Glomerular visceral epithelial cell (primary cell): ENCODE results near the gene RASGRF1.
"Not testable (repeated sequence)": the region's sequence is repeated elsewhere in the genome, so short reads cannot be mapped to it uniquely, and the experiment has no call there.

Experiments used
- DNase-seq: peaks from one replicate; pipeline ENCODE4 v3.0.0-alpha.2; 2016; ENCODE audit errors: extremely low spot score

RASGRF1 gene

DNA sequence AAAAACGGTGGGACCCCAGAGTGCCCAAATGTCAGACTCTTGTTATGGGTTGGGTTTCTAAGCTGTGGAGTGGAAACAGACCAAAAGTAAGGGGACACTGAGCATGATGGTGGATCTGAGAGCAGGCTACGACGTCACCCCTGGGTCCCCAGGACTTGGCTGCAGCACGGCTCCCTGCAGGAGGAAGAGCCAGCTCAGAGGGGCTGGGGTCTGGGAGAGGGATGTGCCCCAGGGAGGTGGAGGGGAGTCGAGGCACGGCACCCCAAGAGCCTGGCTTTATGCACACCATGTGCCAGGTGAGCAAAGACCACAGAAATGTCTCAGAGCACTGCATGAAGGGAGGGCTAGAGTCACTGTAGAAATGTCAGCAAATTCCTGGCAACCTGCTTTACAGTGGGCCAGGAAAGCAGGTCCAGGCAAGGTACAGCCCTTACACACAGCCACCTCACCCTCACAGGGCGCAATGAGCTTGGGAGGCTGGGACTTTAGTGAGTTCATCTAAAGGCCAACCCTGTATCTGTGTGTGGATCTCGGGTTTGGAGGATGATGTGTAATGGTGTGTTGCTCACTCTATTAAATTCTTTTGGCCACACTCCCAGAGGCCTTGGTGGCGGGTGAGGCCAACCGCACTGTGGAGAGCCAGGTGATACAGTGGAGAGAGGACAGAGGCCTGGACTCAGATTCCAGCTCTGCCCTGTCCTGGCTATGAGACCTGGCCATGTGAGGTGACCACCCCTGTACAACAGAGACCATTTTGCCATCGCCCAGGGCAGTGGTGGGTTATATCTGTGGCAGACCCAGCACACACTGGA lies 159.8 kb downstream of the RASGRF1 start:
- DNase-seq, result peak; percentile 93

DNA sequence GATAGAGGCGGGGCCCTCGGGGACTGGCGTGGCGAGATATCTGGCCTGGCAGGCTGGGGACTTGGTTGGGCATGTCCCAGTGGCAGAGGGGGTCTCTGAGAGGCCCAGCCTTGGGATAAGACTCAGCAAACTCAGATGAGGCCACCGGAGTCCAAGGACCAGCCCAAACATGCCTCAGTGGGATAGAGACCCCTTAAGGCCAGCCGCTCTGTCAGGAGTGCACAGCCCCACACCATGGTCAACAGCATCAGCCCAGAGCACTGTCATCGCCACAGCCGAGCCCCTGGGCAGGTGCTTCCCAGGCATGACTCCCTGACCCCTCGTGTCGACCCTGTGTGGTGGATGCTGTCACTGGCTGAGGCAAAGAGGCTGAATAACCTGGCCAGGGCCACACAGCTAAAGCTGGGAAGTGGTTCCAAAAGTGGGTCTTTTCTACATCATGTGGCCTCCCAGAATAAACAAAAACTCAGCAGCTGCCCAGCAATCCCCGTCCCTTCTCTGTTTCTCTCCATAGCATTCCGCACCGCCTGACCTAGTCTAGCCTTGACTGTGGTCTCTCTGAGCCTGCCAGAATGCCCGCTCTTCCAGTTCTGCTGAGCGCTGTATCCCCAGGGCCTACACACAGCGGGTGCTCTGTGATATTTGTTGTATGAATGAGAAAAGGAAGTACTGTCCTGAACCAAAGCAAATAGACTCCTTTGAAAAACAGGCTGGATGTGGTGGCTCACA lies 160.9 kb downstream of the RASGRF1 start:
- no peak for DNase-seq

DNA sequence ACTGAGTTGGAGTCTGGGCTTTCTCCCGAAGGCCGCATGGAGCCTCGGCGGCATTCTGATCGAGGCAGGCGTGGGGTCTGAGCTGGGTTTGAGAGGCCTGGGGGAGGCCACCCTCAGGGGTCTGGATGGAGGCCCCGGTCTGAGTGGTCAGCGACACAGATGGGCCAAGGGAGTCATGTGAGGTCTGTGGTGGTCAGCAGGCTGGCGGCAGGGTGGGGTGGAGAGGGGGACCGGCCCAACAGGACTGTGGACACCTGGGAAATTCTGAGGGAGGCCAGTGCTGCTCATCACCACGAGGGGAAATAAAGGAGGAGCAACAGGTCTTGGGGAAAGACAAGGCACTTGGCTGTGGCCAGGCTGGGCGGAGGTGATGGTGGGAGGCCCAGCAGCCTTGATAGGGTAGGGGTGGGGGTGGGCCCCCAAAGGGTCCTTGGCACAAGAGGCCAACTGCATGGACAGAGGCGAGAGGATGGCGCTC lies 161.9 kb downstream of the RASGRF1 start:
- no peak for DNase-seq

DNA sequence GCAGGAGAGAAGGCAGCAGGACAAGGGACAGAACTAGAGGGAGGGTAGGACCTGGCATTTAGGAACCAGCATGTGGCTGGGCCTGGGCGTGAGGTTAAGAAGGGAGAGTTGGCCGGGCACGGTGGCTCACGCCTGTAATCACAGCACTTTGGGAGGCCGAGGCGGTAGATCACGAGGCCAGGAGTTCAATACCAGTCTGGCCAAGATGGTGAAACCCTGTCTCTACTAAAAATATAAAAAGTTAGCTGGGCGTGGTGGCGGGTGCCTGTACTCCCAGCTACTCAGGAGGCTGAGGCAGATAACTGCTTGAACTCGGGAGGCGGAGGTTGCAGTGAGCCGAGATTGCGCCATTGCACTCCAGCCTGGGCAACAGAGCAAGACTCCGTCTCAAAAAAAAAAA lies 162.4 kb downstream of the RASGRF1 start:
- not testable (repeated sequence) for DNase-seq

DNA sequence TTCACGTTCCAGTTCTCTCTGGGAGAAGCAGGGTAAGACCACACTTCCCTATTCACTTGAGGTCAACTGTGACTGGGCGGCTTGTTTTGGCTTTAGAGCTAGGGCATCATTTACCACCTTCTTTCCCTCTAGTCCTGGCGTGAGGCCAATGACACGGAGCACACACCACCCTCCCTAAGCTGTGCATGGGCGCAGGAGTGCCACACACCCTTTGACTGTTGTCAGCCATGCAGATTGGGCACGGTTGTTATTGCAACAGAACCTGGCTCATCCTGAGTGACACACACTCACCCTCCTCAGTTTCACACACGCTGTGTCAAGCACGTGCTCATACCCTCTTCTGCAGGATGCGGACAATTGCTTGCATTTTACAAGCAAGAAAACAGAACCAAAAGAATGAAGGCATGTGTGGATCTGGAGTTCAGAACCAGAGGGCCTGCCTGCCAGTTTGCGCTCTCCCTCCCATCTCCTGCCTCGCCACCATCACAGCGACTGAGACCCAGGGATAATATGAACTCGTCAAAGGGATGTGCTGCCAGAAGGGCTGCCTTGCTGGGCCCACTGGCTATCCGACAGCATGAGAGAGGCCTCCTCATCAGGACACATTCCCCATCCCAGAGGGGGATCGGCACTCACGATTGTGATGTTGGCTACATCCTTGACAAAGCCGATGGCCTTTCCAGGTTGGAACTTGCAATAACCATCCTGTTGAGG lies 163.3 kb downstream of the RASGRF1 start:
- DNase-seq, result no peak

DNA sequence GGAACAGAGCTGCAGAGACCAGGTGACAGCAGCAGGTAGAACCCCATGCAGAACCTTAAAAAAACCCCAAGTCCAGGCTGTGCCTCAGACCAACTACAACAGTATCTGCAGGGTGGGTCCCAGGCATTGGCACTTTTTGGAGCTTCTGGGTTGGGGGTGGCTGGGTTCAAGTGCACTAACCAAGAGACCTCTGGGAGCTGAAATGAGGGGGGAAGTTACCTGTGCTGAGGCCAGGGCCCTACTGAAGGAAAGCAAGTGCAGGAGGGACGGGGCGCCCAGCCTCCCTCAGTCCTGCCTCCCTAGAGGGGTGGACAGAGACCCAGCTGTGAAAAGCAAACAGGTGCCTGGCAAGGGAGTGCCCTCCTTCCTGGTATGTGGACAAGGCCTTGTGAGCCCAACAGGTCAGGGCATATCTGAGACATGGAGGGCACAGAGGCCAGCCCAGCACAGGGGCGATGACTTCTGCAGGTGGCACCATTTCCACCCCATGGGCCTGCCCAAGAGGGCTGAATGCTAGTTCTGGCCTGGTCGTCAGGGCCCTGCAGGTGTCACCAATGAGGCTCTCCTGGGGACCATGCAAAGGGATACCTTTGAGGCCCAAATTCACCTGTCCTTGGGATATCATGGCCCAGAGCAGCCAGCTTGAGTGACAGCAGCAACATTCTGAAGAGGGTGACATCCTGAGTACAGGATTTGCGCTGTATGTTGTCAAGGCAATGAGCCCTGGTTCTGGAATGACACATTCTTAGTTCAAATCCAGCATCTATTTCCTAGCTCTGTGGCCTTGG lies 164.4 kb downstream of the RASGRF1 start:
- DNase-seq, result no peak

DNA sequence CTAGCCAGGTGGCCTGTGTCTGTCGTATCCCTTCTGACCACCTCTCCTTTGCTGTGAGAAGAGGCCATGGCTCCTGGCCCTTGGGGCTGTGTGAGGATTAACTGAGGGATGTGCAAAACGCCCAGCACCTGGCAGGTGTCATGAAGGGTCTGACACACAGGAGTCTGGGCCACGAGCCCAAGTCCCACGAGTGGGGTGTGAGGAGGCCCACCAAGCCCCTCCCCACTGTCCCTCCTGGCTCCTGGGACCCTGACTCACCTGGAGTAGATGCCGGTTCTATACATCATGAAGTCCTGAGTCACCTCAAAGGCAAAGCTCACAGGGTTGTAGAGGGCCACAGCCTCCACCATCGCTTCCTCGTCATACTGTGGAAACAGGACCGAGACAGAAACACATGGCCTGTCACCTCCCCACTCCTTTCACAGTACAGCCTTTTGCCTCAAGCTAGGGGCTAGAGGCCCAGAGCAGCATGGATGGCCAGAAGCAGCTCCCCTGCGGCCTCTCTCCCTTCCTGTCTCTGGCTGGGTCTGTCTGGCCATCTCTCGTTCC lies 165.4 kb downstream of the RASGRF1 start:
- no peak for DNase-seq

DNA sequence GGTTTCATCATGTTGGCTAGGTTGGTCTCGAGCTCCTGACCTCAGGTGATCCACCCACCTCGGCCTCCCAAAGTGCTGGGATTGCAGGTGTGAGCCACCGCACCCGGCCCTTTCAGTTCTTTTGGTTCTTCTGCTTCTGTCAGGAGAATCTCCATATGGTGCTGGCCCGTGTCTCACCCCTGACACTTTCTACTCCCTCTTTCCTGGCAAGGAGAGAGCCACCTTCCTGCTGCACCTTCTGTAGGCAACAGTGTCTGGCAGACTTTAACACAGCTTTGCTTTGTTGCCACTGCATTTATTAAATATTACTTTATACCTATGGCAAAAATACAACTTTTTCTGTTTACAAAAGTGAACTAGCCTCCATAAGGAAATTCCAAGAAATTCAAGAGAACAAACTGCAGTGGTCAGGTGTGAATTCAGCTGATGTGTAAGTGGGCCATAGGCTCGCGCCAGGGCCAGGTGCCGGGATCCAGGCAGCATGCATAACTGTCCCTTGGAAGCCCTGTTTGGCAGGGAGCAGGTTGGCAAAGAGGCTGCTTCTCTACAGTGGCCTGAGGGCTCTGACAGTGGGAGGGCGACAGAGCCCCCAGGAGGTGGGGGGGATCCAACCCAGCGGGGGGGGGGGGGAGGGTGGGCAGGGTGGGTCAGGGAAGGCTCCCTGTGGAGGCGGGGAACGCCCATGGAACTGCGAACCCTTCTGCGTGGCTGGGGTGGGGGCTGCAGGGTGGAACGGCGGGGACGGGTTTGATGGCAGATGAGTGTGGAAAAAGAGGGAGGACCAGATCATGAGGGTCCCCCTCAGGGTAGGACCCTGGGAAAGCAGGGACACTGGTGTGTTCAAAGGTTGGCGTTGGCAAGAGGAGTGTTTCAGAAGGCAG lies 166.9 kb downstream of the RASGRF1 start:
- DNase-seq, result no peak

DNA sequence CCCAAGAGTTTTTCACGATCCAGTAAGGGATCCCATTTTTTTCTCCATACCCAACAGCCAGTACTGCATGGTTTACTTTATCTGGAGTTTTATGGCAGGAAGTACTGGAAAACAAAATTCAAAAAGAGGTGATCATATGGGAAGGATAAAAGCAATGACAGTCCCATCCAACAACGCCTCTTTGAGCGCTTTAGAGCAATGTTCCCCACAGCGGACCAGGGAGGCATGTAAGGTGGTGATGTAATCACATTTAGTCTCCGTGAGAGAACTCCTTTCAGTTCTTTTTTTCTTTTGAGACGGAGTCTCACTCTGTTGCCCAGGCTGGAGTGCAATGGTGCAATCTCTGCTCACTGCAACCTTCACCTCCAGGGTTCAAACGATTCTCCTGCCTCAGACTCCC lies 167.6 kb downstream of the RASGRF1 start:
- no peak for DNase-seq

DNA sequence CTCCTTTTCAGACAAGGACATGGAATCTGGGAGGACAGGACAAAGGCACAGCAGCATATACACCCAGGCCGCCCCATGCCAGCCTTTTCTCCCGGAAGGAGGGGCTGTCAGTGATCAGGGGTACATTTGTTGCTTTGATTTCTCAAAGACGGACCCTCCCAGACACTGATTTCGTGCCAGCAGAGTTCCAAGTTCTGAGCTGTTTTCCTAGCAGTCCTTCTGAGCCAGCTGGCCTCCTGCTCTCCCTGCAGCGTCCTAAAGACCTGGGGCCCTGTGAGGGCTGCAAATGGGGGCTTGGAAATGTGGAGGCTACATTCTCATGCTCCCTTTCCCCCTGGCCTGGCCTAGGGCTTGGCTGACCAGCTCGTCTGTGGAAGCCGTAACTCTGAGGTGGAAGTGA lies 168.1 kb downstream of the RASGRF1 start:
- no peak for DNase-seq

DNA sequence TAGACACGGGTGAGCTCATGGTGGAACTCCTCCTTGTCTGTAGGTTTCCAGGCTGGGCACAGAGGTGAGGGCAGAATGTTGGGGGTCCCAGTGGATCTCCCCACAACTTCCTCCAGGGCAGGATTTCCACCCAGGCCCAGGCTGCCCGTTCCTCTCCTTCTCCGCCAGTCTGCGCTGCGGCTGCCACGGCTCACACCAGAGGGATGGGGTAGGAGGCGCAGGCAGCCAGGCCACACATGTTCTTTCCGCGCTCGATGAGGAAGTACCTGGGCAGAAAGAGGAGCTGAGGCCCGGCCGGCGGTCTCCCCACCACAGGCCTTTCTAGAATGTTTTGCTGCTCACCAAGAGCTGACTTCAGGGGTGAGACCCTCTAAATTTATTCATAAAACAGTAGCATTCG lies 168.6 kb downstream of the RASGRF1 start:
- DNase-seq, result no peak

DNA sequence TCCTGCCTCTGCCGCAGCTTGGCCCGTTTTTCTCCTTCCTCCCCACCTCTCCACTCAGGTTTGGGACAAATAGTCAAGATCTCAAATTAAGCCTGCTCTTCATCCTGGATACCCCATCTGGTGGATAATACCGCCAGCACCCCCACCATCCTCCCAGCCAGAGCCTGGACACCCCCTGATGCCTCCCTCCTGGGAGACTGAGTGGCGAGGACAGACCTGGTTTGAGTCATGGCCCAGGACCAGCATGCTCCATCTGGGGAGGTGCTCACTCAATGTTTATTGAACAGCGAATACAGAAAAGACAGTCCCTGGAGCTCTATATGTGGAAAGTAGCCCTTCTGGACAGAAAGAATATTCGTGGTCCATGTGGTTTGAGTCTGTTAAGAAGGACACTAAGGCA lies 169.1 kb downstream of the RASGRF1 start:
- no peak for DNase-seq

DNA sequence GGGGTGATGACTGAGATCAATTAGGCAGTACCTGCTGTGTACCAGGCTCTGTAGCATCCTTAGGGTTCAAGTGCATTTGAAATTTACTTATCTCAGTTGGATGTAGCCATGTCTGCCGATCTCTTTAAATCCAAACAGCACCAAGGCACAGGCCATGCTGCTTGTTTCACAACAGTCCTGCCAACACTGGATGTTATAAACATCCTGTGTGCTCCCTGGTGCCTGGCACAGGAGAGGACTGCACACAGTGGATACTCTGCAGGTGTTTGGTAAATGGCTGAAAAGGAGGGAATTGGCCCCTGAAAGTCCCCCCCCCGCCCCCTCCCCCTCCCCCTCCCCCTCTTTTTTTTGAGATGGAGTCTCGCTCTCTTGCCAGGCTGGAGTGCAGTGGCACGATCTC lies 172.7 kb downstream of the RASGRF1 start:
- DNase-seq, result no peak

DNA sequence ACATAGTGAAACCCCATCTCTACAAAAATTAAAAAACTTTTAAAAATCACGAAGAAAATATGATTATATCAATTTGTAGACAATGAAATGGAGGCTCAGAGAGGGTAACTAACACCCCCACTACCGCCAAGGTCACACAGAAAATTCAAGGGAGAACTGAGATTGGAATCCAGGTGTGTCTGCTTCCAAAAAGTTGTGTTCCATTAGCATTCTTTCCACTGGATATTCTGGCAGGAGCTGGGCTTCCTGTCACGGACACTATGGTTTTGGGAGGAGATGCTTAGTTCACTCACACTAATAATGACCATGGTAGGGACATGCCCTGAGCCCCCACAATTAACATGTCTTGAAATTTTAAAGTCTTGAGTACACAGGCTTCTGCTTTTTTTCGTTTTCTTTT lies 174.5 kb downstream of the RASGRF1 start:
- DNase-seq, result no peak

DNA sequence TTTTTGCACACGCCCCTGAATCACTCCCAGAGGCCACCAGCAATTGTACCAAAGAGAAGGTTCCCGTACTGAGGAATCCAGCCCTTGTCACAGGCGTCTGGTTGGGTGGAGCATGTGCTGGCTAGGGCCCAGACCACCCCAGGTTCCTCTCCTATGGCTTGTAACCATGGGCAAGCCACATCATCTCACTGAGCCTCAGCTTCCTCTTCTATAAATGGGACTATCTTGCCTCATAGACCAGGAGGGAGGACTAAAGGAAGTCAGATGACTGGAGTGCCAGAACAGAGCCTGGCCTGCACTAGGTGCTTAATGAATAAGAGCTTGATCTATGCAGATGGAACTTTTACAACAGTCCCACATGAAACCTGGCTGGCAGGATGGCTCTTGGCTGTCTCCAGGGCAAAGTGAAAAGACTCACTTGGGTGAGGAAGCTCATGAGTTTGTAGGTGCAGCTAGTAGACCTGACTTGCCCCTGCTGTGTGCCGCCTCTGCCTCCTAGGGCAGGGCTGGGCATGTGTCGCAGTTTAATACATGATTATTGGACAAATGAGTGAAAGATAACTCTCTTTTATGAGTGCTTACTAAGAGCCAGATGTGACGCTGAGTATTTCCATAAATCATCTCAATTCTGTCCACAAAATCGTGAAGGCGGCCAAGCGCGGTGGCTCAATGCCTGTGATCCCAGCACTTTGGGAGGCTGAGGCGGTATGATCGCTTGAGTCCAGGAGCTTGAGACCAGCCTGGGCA lies 175.1 kb downstream of the RASGRF1 start:
- no peak for DNase-seq

DNA sequence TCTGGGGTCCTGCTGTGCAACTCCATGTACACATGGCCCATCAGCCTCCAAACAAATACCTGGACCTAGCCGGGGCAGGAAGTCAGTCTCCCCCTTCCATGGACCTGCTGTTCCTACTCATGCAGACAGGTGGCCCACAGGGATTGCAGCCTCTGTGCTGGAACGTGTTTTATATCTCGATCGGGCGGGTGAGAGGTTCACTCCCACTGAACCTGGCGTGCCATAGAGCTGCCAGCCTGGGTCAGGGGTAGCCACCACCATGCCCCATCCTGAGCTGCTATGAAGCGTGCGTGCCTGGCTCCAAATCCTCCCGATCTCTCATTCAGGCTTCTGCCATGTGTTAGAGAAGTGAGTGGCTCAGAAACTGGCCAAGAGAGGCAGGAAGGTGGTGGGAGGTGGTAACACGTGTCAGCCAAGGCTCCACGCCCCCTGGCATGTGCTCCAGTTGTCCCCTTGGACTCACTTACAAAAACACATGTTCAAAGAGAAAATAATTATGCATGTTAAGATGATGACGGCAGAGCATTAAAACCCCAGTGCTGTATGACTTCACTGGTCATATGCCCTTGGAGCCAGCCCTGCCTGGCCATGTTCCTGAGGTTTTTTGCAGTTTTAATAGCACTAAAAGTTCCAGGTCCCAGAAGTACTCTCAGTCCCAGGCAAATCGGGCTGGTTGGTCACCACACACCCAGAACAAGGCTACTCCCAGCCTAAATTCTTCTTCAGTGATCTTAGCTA lies 176.4 kb downstream of the RASGRF1 start:
- DNase-seq, result no peak

DNA sequence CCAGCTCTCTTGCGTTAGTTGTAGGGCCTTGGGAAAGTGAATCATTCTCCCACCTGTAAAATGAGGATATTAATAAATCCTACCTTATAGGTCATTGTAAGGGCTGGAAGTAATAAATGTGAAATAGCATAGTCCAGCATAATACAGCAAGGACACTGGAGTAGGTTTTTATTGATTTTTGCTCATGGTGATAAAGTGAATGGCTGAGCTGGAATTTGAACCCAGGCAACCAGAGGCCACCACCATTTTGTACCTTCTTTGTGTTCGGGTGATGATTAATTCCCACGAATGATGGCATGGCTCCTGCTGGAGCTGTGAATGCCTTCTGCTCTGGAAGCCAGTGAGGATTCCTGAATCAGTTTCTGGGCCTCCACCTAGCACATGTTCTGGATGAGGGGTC lies 177.6 kb downstream of the RASGRF1 start:
- no peak for DNase-seq

DNA sequence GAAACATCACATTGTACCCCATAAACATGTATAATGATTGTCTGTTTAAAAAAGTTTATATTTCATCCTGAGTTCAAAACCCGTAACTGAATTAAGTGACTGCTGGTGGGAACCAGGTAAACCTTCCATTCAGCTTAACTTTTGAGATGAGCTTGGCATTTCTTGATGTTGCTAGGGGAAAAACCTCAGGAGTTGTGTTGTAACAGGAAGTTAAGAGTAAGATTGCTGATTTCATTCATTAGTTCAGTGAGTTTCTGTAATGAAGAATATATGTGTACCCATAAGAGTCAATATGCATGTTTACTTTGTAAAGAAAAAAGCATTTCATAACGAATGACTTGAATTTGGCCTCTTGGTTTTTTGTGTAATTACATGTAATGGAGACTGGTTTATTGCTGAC lies 178.3 kb downstream of the RASGRF1 start:
- DNase-seq, result no peak

DNA sequence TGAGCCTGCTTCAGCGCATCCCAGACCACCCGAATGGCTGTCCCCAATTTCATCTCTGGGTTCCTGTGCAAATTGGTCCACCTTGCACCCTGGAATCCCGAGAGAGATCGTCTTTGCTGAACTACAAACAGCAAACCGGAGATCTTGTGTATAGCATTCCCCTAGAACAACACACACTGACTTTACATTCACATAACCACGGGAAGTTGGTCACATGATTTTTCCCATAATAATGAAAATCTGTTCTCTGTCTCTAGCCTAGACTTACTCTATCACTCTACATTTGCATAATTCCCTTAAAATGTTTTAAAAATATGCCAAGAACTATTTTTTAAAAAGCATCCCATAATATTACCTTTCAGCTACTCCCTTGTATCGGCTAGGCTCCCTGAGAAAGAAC lies 180.3 kb downstream of the RASGRF1 start:
- no peak for DNase-seq
